Left forelimb (tissue), 1 donor: ENCODE data around the gene PWP2.
"Not testable (repeated sequence)": the region's sequence is repeated elsewhere in the genome, so short reads cannot be mapped to it uniquely, and the experiment has no call there.

Experiments
- DNase-seq: peaks from one replicate; pipeline ENCODE4 v3.0.0-alpha.2; 2018; ENCODE audit warnings: low spot score

Gene PWP2

GRCh38 chr21:44138039-44138438, 30.8 kb downstream of the PWP2 start:
- not testable (repeated sequence) for DNase-seq

GRCh38 chr21:44139787-44140551, 32.8 kb downstream of the PWP2 start:
- not testable (repeated sequence) for DNase-seq

- not testable (repeated sequence) for DNase-seq
Measured at GRCh38 chr21:44140552-44140932, 33.3 kb downstream of the PWP2 start.

GRCh38 chr21:44142470-44142869, 35.3 kb downstream of the PWP2 start:
- not testable (repeated sequence) for DNase-seq

GRCh38 chr21:44143380-44143779, 36.2 kb downstream of the PWP2 start:
- not testable (repeated sequence) for DNase-seq

GRCh38 chr21:44143996-44144395, 36.8 kb downstream of the PWP2 start:
- not testable (repeated sequence) for DNase-seq

GRCh38 chr21:44144784-44145602, 37.8 kb downstream of the PWP2 start:
- not testable (repeated sequence) for DNase-seq

- not testable (repeated sequence) for DNase-seq
Measured at GRCh38 chr21:44145616-44146015, 38.4 kb downstream of the PWP2 start.

- not testable (repeated sequence) for DNase-seq
Measured at GRCh38 chr21:44147108-44147507, 39.9 kb downstream of the PWP2 start.

GRCh38 chr21:44150255-44150654, 43.1 kb downstream of the PWP2 start:
- DNase-seq, result not testable (repeated sequence)

- not testable (repeated sequence) for DNase-seq
Measured at GRCh38 chr21:44153214-44153888, 46.2 kb downstream of the PWP2 start.

- DNase-seq, result not testable (repeated sequence)
Measured at GRCh38 chr21:44153889-44154228, 46.7 kb downstream of the PWP2 start.

GRCh38 chr21:44154816-44155230, 47.6 kb downstream of the PWP2 start:
- not testable (repeated sequence) for DNase-seq

- peak; percentile 15 for DNase-seq
Measured at GRCh38 chr21:44155231-44155993, 48.2 kb downstream of the PWP2 start.

GRCh38 chr21:44155994-44156380, 48.8 kb downstream of the PWP2 start:
- not testable (repeated sequence) for DNase-seq

GRCh38 chr21:44157439-44158081, 50.4 kb downstream of the PWP2 start:
- DNase-seq, result not testable (repeated sequence)

- DNase-seq, result not testable (repeated sequence)
Measured at GRCh38 chr21:44158082-44158468, 50.9 kb downstream of the PWP2 start.

GRCh38 chr21:44159349-44160297, 52.4 kb downstream of the PWP2 start:
- DNase-seq, result not testable (repeated sequence)

- not testable (repeated sequence) for DNase-seq
Measured at GRCh38 chr21:44160298-44160672, 53.1 kb downstream of the PWP2 start.

- DNase-seq, result not testable (repeated sequence)
Measured at GRCh38 chr21:44160821-44161220, 53.6 kb downstream of the PWP2 start.
